NCI-H1930 (cell line): ENCODE measurements around the gene RAC3.

Experiments
- DNase-seq, 2 experiments: peaks; one replicate each; lab custom pipeline; 2025; lab: John Stamatoyannopoulos, UW

The RAC3 gene

DNA sequence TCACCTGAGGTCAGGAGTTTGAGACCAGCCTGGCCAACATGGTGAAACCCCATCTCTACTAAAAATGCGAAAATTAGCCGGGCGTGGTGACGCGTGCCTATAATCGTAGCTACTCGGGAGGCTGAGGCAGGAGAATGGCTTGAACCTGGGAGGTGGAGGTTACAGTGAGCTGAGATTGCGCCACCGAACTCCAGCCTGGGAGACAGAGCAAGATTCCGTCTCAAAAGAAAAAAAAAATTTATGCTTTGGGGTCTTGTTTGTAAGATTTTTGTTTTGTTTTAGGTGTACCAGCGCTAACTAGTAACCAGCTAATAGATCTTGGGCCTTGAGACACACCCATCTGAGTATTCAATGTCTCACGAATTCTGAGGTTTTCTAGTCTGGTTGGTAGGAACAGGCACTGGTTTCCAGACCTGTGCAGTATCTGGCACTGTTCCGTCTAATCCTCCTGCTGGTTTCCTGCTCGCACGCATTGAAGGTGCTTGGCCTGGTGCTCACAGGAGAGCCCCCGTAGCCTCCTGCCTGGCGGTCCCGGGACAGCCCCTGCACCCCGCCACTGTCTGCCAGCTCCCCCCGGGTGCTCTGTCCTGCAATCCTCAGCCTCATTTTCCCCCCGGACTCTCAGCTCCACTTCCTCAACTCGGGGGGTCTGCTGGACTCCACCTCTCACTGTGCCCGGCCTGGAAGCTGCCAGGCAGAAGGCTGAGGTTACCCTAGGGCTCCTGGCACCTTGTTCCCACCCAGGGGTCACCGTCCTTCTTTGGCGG, 44.7 kb downstream of the RAC3 start:
- no peak for DNase-seq

DNA sequence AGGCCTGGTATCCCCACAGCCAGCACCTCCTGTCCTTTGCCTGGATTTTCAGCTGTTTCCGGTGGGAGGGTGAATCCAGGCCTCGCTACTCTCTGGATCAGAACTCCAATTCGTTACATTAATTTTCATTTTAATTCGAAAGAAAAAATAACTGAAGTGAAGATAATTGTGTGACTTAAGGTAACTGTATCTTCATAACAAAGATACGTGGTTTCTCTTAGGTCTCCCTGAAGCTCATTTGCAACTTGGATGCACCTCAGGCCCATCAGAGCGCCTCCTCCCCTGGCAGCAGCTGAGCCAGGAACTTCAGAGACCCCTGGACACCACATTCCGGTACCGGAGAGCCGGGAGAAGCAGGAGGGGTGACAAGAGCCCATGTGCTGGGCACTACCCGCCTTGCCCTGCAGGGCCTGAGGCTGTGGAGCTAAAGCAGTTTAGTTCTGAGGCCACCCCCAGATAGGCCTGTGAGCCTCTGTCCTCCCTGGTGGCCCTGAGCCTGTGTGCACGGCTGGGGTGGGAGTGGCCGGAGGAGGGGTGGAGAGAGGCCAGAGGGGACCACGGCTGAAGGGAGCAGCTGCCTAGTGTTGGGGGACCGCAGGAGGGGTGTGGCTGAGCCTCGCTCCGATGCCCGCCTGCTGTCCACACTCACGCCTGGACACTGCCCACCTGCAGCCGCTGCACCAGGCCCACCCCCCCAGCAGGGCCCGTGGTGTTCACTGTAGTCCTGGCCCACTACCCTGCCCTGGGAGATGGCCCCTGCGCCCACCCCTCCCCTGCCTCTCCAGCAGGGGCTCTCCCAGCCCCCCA, 45.5 kb downstream of the RAC3 start:
- no peak for DNase-seq

DNA sequence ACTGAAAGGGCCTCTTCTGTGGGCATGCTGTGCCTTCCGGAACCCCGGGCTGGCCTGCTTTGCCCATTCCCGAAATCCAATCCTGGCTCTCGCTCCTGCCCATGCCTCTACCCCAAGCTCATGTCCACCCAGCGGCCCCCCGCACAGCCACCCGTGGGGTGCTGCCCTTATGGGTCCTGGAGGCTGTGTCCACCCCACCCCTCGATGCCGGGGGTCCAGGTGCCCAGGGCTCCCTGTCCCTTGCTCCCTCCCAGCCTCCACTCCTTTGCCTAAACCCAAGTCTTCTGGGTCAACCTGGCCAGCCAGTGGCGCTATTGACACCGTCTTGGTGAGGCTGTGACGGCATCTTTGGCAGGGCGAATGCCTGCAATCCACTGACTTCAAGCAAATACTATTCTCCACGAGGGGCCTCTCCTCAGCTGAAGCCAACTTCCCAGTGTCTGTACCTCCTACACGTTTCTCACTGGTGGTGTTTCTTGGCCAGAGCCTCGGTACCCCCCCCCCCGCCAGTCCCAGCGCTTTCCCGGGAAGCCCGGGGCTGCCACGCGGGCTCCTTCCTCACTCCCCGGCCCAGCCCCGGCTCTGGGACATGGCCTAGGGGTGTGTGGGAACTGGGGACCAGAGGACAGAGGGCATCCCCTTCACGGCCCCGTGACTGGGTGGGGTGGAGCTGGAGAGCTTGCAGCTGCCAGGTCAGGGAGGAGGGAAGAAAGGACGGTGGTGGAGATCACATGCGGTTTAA, 46.3 kb downstream of the RAC3 start:
- DNase-seq, result no peak

DNA sequence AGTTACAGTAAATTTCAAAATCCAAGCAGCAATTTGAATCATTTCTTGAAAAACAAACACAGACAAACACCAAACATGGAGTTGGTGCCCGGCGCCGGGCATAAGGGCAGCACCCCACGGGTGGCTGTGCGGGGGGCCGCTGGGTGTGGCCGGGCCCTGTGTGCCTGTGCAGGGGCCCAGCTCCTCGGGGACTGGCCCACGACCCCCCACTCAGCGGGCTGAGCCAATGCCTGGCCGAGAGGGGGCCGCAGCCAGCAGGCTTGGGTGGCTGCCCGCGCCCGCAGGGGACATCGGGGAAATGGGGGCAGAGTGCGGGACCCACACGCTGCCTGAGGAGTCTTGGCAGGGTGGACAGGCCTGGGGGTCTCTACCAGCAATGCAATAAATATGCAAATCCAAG, 47.0 kb downstream of the RAC3 start:
- no peak for DNase-seq

DNA sequence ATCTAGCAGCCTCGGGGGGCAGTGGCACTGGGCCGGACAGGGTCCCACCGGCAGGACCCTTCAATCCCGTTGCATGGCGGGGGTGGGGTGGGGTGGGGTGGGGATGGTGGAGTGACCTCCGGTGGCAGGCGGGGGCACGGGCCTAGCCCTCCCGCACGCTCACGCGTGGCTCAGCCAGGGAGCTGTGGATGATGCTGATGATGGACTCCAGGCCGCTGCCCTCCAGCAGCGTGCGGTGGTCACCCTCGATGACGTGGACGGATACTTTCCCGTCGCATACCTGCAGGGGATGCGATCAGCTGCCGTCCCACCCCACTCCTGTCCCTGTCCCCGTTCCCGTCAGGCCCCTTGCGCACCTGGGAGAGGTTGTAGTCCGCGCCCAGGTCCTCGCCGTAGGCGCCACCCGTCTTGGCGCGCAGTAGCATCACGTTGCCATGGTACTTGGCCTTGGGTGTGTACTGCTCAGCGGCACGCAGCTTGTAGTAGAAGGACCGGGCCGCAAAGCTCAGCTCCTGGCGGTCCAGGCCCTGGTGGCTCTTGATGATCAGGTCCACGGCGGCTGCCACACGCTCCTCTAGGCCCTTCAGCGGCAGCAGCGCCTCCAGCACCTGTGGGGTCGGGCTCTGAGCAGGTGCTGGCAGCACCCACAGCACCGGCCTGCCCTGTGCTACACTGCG, 47.7 kb downstream of the RAC3 start:
- DNase-seq, result no peak

DNA sequence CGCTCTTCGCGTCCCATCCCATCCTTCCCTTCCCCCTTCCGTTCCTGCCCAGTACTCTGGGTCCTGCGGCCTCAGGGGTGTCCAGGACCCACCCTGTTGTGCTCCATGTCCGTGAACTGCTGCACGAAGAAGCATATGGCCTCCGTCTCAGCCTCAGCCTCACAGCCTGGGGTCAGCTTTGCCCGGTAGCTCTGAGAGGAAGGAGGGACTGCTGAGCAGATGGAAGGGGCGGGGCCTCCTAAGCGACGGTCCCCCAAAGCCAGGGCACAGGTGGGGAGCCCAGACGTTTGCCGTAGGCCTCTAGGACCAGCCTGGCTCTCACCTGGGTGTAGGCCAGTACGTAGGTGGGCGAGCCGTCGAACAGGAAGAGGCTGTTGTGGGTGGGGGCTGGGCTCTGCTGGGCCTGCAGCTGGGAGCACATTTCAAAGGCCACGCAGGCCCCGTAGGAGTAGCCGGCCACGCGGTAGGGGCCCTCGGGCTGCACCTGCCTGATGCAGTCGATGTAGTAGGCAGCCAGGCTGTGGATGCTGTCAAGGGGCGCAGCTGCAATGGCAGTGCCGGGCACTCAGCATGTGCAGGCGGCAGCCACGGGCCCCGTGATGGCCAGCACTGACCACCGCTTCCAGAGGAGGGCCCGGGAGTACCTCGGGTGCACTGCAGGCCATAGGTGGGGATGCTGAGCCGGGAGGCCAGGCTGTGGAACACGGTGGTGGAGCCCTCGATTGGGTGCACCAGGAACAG, 48.7 kb downstream of the RAC3 start:
- no peak for DNase-seq

DNA sequence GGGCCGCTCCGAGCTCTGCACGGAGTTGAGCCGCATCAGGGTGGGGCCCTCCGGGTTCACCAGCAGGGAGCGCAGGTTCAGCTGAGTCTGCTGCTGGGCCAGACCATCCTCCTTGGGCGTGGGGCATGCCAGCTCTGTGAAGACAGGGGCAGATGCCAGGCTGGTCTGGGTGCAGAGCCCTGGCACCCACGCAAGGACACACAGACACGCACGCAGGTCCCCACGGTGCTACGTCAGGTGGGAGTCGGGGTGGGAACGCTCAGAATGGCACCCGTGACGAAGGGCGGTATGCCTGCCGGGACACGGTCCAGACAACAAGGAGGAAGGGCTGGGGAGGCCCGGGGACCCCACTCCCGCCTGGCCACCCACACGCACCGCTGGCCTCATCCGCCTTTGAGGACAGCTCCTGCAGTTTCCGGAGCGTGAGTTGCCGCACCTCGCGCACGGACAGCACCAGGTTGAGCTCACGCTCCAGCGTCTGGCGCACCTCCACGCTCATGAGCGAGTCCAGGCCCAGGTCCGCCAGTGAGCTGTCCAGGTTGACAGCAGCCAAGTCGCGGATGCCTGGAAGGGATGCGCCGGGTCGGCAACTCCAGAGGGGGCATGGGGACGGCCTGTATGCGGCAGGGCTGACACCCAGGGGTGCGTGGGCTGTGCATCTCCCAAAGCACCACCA, 49.4 kb downstream of the RAC3 start:
- no peak for DNase-seq

DNA sequence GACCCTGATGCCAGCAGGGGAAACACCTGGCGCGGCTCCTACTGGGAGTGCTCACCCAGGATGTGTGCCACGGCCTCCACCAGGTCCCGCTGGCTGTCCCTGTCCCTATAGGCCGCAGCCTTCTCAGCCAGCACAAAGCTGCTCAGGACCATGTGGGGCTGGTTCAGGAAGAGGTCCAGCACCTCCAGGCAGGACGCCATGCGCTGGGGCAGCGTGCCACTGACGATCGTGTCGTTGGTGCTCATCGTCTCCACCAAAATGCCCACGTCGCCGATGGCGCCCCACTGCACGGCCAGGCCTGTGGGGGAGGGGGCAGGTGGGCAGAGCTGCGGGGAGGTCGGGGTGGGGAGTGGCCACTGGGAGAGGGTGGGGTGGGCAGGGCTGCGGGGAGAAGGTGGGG, 50.1 kb downstream of the RAC3 start:
- DNase-seq, result no peak

DNA sequence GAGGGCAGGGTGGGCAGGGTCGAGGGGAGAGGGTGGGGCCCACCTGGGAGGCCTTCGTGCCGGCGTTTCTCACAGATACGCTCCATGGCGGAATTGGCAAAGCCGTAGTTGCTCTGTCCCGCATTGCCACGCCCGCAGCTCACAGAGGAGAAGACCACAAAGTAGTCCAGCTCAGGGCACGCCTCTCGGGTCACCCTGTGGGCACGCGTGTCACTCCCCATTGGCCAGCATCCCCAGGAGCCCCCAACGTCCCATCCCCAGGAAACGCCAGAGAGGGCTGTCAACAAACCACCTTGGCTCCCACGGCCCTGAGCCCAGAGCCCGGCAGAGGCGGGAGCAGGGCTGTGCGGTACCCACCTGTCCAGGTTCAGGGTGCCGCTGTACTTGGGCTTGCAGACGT, 50.5 kb downstream of the RAC3 start:
- DNase-seq, result no peak

DNA sequence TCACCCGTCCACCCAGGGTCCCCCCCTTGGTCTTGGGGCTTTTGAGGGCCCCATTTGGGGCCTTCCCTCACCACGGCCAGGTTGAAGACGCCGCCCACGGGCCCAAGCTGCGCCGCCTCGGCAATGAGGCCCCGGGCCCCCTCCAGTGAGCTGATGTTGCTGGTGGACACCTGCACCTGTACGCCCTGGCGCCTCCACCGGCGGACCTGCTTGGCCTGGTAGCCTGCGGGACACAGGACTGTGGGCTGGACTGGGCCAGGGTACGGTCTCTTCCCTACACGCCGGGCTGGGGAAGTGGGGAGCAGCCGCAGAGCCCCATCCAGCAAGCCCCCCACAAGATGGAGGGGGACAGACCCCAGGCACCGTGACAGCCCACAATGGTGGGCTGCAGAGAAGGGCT, 51.0 kb downstream of the RAC3 start:
- DNase-seq, result no peak

DNA sequence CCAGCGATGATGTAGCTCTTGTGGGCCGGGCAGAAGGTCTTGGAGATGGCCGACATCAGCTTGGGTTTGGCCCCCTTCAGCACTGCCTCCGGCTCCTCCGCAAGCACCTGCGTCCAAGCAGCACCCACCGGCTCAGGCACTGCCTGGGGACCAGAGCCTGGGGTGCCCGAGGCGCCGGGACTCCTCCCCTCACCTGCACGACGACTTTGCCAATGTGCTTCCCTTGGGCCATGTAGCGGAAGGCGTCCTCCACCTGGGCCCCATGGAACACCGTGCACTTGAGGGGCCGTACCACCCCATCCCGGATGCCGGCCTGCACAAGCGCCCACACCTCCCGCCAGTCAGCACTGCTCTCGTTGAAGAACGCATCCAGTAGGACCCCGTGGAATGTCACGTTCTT, 51.5 kb downstream of the RAC3 start:
- DNase-seq, result no peak
